Kidney tubule cell (primary cell): Measurements from ENCODE around the gene MYO1D.

ENCODE experiments used
- DNase-seq: peaks from one replicate; pipeline ENCODE4 v3.0.0-alpha.2; 2018; ENCODE audit warnings: low spot score

Gene MYO1D

DNA sequence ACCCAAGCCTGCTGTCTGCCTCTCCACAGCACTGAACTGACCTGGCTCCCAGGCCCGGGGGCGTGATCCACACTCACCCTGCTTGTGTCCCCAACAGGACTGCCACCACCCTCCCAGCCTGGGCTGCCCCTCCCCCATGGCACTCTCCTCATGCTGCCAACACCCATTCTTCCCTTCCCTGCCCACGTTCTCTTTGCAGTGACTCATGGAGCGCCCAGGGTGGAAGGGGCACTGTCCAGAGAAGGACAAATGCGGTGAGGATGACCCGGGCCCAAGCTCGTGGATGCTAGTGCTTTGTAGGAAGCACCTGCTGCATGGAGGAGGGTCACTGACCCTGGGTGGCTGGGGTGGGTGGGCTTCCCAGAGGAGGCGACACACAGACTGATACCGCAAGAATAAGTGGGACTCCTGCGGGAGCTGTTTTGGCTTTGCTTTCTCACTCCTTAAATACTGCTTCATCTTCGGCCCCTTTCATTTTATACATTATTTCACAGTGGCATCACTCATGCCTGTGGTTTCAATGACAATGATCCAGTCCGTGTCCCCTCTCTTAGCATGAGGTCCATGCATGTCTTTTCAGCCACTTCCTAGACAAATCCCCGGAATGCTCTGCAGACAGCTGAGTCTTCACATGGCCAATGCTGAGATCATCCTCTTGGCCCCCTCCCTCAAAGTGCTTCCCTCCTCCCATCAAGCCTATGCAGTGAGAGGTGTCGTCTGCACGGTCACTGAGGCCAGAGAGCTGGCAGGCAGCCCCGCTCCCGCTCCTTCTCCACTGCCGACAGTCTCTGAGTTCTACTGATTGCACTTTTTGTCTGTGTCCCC is 372.5 kb downstream of the MYO1D start:
- DNase-seq: peak; percentile 35

DNA sequence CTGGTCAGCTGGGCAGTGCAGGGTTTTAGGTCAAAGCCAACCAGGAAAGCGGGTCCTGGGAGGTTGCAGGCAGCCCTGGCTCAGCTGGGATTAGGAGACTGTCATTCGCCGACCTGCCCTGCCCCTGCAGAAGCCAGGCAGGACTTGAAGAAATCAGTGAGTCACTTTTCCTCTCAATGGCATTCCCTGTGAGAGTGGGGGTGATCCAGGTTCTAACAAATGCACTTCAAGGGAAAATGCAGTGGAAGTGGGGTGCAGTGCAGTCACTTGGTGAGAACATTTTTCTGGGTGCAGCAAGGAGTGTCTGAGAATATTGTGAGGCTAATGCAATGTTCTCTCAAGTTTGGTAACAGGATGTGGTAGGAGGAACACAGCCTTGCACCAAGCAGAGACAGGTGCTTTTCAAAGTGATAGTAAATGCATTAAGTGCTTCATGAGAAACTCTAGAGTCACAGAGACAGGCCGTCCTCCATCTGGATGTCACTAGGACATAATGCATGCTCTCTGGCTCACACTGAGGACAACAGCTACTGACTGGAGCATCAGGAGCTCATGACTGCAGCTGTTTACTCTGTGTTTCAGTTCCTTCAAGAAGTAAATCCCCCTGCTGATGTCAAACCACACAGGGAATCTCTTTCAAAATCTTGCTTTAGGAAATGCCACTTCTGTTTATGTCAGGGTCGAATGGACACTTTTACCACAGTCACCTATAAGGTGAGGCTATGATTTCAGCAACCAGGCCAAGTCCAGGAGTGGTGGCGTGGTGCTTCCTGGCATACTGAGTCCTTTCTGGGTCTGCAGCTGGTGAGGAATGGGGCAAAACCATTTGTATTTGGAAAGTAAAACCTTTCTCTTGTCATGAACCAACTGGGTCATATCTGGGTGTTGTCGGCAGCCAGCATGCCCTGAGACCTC is 373.4 kb downstream of the MYO1D start:
- peak; percentile 33 for DNase-seq

GRCh38 chr17:32502710-32503109 is 374.2 kb downstream of the MYO1D start:
- no peak for DNase-seq

DNA sequence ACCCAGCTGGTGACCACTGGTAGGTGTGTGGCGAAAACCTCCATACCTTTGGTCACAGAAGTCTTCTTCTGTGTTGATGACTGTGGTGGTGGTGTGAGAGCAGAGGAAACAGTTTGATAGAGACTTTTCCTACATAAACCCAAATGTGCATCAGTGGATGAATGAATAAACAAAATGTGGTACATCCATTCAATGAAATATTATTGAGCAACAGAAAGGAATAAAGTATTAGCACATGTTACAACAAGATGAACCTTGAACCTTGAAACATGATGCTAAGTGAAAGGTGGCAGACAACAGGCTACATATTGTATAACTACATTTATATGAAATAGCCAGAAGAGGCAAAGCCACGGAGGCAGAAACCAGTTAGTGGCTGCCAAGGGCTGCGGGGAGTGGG is 374.9 kb downstream of the MYO1D start:
- DNase-seq: no peak

GRCh38 chr17:32498391-32498790 is 378.5 kb downstream of the MYO1D start:
- DNase-seq: no peak

- DNase-seq: no peak
These were observed 379.3 kb downstream of the MYO1D start for GRCh38 chr17:32497431-32498205.

- DNase-seq: peak; percentile 49
These were observed 380.4 kb downstream of the MYO1D start for GRCh38 chr17:32496395-32497073.

- peak; percentile 70 for DNase-seq
These were observed 381.3 kb downstream of the MYO1D start for GRCh38 chr17:32495359-32496231.

DNA sequence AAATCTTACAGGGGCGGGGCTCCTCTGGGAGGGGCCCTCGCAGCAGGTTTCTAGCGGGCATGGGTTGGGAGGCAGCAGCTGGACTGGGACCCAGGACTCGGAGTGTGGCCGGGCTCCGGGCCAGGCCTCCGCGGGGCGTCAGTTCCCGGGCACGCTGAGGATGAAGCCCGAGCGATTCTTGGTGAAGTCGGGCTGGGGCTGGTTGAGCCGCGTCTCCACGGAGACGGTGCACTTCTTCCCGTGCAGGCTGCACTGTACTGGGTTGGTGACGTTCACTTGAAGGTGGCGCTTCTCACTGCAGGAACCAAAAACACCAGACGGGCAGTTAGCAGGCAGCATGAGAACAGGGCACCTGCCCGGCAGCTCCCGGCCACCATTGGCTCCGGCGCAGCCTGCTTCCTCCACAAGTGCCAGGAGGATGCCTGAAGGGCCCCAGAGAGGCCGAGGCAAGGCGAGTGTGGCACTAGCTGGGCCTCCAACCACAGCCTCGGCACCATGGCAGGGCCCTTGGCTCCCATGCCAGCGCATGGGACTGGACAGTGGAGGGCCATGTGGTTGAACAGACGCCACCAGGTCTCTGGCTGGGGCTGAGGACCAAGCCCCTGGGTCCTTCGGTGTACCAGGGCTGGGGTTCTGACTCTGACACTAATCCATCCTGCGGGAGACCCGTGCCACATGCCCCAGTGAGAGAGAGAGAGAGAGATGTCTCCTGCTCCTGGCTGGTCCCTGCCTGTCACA is 382.1 kb downstream of the MYO1D start:
- no peak for DNase-seq

DNA sequence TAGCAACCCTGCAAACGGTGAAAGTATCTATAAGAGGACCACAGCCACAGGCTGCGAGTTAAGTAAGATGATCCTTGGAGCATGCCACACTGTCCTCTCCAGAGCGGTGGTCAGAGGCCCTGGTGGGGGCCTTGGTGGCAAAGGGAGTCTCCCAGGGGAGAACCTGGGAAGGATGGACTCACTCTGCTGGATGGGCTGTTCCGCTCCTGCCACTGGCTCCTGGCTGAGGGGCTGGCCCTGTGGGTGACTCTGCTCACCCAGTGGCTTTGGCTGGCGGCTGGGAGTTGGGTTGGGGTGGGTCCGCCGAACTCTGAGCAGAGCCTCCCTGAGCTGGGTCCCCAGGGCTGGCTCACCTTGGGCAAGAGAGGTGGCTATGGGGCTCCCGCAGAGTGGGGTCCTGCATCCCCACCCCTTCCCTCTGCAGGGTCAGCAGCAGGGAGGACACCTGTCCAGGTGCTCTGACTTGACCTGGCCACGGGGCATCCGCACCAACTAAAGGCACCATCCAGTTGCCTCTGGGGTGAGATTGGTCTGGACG is 382.9 kb downstream of the MYO1D start:
- no peak for DNase-seq

GRCh38 chr17:32493571-32493970 is 383.4 kb downstream of the MYO1D start:
- no peak for DNase-seq

- DNase-seq: no peak
These were observed 384.2 kb downstream of the MYO1D start for GRCh38 chr17:32492648-32493289.

GRCh38 chr17:32492264-32492589 is 384.7 kb downstream of the MYO1D start:
- no peak for DNase-seq

GRCh38 chr17:32491371-32492263 is 385.3 kb downstream of the MYO1D start:
- DNase-seq: no peak

- DNase-seq: no peak
These were observed 386.8 kb downstream of the MYO1D start for GRCh38 chr17:32490101-32490482.

GRCh38 chr17:32489320-32490100 is 387.4 kb downstream of the MYO1D start:
- DNase-seq: no peak

DNA sequence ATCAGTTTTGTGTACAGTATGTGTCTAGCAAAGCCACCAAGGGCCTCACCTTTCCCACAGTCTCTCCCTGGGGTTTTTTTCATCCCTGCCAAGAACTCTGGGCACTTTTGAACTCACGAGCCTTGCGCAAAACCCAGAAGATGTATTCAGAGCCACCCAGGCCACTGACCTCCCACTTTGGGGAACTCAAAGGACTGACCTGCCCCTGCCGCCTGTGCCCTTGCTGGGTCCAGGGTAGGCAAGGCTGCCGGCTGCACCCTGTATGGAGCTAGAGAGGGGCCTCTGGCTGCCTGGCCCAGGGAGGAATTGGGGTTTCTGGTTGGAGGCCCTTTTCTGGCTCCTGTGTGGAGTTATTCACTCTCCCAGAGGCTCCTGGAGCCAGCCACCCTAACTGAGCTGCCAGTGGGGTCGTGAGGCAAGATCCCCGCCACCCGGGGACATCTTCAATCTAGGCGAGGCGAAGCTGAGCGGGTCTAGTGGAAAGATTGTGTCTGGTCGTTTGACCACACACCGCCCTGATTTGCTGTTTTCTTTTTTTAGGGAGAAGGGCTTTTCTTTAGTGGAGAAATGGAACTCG is 388.2 kb downstream of the MYO1D start:
- no peak for DNase-seq
